Activated CD4-positive, alpha-beta T cell treated with anti-CD3 and anti-CD28 coated beads, Interleukin-2, Interleukin-4, amounts not matched to agents 100 ng/mL and 50 ng/mL, durations not matched to agents 16 hours and 8 hours (primary cell): ENCODE measurements around the gene CMTM8.
"Not testable (repeated sequence)": the region's sequence is repeated elsewhere in the genome, so short reads cannot be mapped to it uniquely, and the experiment has no call there.

Source experiments
- DNase-seq: peaks from one replicate; pipeline ENCODE4 v3.0.0-alpha.2; 2020; ENCODE audit warnings: low spot score

Gene CMTM8, protein sequence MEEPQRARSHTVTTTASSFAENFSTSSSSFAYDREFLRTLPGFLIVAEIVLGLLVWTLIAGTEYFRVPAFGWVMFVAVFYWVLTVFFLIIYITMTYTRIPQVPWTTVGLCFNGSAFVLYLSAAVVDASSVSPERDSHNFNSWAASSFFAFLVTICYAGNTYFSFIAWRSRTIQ

GRCh38 chr3:32238453-32239306 is at the start of gene CMTM8:
TSS of gene CMTM8 (plus strand) at chr3:32238680. CDS start at chr3:32238973, 293 bp downstream.
- DNase-seq, result peak; percentile 58

DNA sequence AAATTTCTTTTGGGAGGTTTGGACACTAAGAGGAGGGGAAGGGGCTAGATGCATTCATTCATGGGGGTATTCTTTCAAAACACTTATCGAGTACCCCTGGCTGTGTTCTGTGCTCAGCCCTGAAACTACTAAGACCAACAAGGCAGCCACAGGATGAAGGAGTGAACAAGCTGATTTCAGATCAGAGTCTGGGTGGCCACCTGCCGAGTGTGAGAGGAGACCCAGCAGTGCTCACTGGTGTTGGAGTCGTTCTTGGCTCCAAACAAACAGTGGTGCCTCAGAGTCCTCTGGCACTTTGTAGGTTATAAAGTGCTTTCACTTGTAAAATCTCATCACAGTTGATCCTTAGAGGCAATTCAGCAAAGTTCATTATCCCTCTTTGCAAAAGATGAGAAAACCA is 48.8 kb upstream of the CMTM8 start:
- no peak for DNase-seq

- not testable (repeated sequence) for DNase-seq
Measured at GRCh38 chr3:32190556-32190955, 47.9 kb upstream of the CMTM8 start.

- DNase-seq, result no peak
Measured at GRCh38 chr3:32193101-32193500, 45.4 kb upstream of the CMTM8 start.

GRCh38 chr3:32194653-32195052 is 43.8 kb upstream of the CMTM8 start:
- no peak for DNase-seq

DNA sequence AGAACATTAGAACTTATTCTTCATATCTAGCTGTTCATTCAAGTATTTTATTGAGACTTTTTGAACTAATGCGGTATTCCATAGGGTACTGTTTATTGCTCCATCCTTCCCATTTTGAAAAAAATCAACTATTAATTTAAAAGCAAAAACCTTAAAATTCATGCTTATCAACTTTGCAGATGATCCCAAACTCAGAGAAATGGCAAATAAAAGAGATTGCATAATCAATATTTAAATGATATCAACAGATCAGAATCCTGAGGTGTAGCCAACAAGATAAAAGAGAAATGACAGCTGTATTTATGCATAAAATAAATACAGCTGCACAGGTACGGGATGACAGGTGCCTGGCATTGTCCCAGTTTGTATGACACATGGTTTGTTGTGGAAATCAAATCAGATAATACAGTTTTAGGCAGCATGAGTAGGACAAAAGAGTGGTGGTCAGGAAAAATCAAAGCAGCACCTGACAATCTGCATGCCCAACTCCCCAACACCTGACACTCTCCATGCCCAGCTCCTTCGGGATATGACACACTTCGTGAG is 42.4 kb upstream of the CMTM8 start:
- DNase-seq, result no peak

DNA sequence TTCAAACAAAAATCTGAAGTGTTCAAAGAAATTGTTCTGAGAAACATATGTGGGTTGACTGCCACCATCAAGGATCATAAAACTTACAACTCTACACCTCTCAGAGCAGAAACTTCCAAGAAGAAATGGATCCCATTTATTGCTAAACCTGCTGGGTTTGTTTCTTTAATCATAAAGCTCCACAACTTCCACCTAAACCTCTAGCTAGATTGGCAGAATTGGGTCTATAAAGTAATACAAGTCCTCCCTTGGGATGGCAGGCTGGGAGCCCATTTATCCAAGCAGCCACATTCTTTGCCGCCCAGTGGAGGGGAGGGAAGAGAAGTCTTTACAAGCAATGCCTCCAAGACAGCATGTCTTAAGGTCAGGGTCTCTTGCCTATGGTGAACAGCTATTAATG is 40.5 kb upstream of the CMTM8 start:
- no peak for DNase-seq

DNA sequence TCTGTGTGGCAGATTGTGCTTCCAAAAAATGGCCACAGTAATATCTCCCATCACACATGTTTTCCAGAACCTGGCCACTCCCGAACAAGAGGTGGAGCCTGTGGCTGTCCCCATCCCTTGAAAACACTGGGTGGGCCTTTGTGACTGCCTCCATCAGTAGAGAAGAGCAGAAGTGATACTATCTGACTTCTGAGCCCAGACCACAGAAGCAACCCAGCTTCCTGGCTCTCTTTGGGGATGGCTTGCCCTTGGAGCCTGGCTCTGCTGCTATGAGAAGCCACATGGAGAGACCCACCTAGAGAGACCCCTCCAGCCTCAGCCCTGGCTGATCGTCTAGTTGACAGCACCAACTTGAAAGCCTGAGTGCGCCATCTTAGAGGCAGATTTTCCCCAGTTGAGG is 39.8 kb upstream of the CMTM8 start:
- DNase-seq, result no peak

DNA sequence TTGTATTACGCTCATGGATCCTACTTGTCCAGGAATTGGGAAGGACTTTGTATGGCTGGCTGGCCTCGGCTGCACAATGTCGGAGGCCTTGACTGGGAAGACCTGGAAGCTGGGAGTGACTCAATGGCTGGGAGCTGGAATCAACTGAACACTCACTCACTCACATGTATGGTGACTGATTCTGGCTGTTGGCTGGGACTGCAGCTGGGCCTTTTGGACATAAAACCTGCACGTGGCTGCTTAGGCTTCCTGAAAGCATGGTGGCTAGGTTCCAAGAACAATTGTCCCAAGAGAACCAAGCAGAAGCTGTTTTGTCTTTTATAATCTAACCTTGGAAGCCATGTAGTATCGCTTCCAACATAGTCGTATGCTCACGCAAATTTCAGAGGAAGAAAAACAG is 38.0 kb upstream of the CMTM8 start:
- DNase-seq, result no peak

GRCh38 chr3:32200992-32201758 is 37.3 kb upstream of the CMTM8 start:
- DNase-seq, result no peak

GRCh38 chr3:32202496-32202895 is 36.0 kb upstream of the CMTM8 start:
- no peak for DNase-seq

DNA sequence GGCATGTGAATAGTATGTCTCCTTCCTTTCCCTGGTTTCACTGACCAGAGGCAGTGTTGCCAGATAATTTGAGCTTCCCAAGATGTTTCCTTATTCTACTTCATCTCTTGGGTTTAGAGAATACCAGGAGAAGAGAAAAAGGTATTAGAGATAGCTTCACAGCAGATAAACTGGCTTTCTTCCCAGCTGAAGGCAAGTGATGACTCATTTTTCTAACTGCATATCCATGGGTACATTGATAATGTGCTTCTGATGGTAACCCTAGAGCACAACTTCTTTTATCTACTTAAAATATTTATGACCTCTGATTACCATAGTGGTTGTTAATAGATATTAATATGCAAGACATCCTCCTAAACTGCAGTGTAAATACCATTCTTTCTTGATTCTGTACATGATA is 34.6 kb upstream of the CMTM8 start:
- DNase-seq, result no peak

- DNase-seq, result no peak
Measured at GRCh38 chr3:32208447-32208846, 30.0 kb upstream of the CMTM8 start.

- no peak for DNase-seq
Measured at GRCh38 chr3:32215185-32215584, 23.3 kb upstream of the CMTM8 start.

- no peak for DNase-seq
Measured at GRCh38 chr3:32216172-32216783, 22.2 kb upstream of the CMTM8 start.

GRCh38 chr3:32217339-32217738 is 21.1 kb upstream of the CMTM8 start:
- no peak for DNase-seq

- no peak for DNase-seq
Measured at GRCh38 chr3:32219537-32219936, 18.9 kb upstream of the CMTM8 start.

DNA sequence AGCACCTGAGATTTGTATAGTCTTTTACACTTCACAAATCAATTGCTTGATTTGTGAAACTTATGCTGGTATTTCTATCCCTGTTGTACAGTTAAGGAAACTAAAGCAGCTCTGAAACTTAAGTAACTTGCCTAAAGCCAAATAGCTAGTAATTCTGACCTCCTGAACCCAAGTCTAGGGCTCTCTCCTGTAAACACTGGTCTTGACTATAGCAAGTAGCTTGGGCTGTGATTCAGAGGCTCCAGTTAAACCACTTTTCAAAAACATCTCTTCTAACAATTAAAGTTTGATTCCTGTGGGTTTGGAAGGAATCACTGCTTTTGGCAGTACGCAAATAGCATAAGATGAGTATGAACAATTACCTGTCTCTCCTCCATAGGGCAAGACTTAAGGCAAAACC is 18.5 kb upstream of the CMTM8 start:
- DNase-seq, result no peak

DNA sequence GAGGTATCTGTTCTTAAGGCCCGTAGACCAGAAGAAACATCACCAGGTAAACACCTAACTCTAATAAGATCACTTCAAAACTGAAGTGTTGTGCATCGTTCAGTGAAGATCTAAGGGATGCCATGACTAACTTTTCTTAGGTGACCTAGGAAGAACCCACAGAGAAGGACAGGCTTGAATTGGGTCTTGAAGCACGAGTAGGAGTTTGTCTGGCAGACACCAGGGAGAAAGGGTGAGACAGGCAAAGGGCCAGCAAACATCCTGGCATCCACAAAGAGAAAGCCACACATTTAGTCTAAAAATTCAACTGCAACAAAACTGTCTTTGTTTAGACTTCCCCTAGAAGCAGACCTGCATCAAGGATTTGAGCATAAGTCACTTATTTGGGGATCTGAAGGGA is 15.5 kb upstream of the CMTM8 start:
- DNase-seq, result no peak

DNA sequence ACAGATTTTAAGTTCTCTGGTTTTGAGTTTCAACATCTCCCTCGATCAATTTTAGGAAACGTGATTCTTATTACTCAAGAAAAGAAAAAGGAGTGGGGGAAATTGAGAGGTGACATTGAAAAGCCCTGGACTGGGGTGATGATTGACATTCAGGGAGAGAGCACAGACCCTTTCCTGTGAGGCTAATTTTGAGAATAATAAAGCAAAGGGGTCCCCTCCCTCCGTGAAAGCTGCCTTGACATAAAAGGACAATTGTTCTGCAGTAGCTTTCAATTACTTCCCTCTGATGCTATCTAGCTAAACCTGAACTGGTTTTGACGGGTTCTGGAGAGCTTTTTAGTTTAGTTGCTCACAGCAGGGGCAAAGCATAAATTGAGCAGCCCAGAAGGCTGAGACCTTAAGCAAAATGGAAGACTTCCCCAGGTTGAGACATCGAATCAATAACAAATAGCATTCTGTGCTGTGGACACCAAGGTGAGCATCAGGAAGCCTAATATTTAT is 14.4 kb upstream of the CMTM8 start:
- DNase-seq, result no peak

- DNase-seq, result no peak
Measured at GRCh38 chr3:32226875-32227500, 11.5 kb upstream of the CMTM8 start.

DNA sequence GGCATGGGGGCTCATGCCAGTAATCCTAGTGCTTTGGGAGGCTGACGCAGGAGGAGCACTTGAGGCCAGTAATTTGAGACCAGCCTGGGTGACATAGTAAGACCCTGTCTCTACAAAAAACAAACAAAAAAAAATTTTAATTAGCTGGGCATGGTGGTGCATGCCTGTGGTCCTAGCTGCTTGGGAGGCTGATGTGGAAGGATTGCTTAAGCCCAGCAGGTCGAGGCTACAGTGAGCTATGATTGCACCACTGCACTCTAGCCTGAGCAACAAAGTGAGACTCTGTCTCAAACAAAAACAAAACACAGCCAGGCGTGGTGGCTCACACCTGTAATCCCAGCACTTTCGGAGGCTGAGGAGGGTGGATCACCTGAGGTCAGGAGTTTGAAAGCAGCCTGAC is 9.7 kb upstream of the CMTM8 start:
- DNase-seq, result not testable (repeated sequence)
